ENCODE data around the gene SUPT4H1.

GRCh38 chr17:58344791-58345157, 7.2 kb downstream of the SUPT4H1 start:
- TF ChIP-seq CTCF (IDR thresholded peaks at IDR 0.05) (no peak), POLR2A (IDR thresholded peaks at IDR 0.05) (no peak)

All from thyroid gland (tissue), 4 donors.